Activated CD4-positive, alpha-beta T cell treated with anti-CD3 and anti-CD28 coated beads, Interleukin-2, amount 50 U/mL, for 24 hours (primary cell): ENCODE results near the gene FAM8A1.
A peak's percentile ranks its signal among the peaks of the same experiment; 100 is the strongest.
"Not testable (repeated sequence)": the region's sequence is repeated elsewhere in the genome, so short reads cannot be mapped to it uniquely, and the experiment has no call there.

Source experiments
- DNase-seq, 2 donors: peaks; one replicate each; pipeline ENCODE4 v3.0.0-alpha.2; 2020; ENCODE audit warnings: low read depth in 1 of 2, low spot score in 1 of 2

The FAM8A1 gene, protein sequence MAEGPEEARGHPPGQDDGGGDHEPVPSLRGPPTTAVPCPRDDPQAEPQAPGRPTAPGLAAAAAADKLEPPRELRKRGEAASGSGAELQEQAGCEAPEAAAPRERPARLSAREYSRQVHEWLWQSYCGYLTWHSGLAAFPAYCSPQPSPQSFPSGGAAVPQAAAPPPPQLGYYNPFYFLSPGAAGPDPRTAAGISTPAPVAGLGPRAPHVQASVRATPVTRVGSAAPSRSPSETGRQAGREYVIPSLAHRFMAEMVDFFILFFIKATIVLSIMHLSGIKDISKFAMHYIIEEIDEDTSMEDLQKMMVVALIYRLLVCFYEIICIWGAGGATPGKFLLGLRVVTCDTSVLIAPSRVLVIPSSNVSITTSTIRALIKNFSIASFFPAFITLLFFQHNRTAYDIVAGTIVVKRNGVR

DNA sequence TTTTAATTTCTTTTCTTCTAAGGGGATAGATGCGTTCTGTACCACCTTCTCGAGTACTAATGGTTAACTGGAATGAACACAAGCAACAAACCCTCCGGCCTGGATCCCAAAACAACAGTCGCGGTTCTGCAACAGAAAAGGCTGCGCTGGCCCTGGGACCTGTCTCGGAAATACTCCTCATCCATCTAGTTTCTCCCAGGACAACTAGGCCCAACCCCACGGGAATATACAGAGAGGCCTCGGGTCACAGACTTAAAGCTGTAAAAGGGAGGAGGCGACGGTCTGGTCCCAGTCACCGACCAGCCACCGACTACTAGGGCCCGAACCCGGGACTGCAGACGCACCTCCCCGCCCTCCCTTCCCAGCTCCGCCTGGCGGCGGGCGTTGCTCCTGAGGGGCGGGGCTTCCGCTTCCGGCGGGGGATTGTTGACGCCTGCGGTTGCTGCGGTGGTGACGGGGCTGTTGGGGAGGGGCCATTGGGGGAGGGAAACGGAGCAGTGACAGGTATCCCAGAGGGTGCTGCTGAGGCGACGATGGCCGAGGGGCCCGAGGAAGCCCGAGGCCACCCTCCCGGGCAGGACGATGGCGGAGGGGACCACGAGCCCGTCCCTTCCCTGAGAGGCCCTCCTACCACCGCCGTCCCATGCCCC is at the start of gene FAM8A1:
Gene FAM8A1, plus strand, starts transcription at position 426 of the 650 bp plus-strand sequence. Its CDS starts 108 bp downstream, at position 534.
- peak; percentile 92 to 93 for DNase-seq

DNA sequence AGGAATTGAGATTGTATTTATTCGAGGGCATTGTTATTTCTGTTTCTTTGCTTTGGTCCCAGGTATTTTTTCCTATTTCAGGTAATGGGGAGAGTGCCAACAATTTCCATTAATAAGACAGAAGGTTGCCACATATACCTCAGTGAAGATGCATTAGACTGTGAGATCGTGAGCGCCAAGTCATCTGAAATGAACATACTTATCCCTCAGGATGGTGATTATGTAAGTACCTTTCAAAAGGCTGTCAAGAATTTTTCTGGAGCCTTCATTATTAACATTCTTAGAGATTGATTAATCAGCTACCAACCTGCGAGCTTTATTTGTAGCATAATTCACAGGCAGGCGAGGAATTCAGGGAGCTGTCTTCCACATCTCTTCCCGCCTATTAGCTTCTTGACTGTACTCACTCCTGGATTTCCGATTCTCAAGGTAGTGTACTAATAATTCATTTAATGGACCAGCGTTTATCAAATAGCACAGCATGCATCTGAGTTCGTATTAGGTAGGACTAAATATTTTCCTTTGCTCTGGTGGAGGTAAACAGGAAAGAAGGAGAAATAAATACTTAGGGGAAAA is 48.6 kb upstream of the FAM8A1 start:
- no peak for DNase-seq

DNA sequence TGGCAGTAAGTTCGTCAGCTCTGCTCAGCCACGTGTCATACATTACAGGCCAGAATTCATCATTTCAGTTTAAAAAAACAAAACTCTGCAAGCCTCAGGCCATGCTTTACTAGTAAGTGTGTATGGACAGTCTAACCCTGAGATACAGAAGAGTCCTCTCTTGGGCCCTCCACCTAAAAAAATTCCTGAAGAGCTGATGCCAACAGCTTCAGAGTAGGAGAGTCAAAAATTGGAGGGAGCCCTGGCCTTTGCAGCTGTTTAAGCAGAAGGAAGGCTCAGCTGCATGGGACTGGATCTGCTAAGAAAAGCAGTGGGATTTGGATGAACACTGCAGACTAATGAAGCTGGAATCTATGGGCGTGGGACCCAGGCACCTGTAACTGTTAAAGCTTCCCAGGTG is 47.2 kb upstream of the FAM8A1 start:
- DNase-seq = no peak

DNA sequence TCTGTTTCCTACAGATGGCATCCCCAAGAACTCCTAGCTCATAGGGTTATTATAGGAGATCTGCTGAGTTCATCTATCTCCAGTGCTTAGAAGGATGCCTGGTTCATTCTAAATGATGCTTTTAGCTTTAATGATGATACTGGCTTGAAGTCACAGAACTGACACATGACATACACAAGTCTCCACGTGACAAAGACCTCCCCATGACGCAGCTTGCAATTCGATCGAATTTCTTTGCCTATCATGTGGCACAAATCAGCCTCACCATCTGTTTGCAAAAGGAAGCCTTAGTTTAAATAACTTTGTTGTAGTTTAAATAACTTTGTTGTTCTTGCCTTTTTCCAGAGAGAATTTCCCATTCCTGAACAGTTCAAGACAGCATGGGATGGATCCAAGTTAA is 44.1 kb upstream of the FAM8A1 start:
- DNase-seq = no peak

DNA sequence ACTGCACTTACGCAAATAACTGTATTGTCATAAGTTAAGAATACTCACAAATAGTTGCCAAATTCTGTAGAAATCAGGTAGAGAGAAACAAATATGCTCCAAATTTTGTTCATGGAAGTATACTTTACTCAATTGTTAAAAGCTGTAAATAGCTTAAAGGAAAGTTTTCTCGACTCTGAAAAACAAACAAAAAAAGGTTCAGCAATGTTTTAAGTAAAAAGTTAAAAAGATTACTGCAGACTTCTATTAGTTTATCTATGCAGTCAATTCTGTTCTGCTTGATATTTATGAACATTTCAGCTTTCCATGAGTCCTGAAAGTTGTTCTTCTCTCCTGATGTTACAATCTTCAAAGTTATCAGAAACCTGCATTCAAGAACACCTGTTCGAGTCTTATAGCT is 37.5 kb upstream of the FAM8A1 start:
- DNase-seq = no peak

DNA sequence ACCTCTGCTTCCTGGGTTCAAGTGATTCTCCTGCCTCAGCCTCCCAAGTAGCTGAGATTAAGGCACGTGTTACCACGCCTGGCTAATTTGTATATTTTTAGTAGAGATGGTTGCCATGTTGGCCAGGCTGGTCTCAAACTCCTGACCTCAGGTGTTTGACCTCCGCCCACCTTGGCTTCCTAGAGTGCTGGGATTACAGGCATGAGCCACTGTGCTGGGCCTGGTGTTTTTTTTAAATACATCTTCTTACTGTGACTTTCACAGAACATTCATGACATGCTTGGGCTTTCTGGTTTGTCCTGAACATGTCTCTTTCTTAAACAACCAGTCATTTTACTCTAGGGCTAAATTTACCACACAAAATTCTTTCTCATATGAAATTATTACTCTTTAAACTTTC is 34.7 kb upstream of the FAM8A1 start:
- no peak for DNase-seq

DNA sequence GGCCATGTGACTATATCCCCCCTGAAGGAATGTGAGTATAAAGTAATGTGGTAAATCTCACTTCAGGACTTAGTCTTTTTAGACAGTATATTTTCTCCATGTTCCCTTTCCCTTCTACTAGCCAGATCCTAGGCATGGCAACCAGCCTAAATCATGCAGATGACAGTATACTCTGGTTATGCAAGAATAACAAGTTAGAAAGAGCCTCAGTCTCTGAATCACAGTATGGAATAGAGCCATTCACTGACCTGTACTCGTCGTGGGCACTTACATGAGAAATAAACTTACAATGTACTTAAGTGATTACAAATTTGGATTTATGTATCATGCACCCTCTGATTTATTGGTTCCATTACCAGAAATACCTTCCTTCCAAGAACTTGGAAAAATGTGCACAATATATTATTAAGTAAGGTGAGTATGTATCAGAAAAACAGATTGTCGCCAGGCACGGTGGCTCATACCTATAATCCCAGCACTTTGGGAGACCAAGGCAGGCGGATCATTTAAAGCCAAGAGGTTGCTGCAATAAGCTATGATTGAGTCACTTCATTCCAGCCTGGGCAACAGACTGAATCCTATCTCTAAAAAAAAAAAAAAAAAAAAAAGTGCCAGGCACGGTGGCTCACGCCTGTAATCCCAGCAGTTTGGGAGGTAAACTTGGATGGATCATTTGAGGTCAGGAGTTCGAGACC is 25.1 kb upstream of the FAM8A1 start:
- no peak for DNase-seq

DNA sequence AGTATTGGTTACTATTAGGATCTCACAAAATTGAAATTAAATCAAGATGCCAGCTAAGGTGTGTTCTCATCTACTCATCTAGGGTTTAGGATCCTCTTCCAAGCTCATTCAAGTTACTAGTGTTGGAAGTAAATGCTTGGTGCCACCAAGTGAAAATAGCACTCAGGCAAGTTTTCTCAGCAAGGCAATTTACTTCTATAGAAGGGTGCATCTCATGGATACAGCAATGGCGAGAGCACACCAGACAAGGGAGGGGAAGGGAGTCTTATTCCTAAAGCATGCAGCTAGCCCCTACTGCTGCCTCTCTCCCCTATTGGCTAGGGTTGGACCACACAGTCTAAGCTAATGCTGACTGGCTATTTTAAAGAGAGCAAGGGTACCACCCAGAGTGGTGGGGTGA is 23.0 kb upstream of the FAM8A1 start:
- no peak for DNase-seq

DNA sequence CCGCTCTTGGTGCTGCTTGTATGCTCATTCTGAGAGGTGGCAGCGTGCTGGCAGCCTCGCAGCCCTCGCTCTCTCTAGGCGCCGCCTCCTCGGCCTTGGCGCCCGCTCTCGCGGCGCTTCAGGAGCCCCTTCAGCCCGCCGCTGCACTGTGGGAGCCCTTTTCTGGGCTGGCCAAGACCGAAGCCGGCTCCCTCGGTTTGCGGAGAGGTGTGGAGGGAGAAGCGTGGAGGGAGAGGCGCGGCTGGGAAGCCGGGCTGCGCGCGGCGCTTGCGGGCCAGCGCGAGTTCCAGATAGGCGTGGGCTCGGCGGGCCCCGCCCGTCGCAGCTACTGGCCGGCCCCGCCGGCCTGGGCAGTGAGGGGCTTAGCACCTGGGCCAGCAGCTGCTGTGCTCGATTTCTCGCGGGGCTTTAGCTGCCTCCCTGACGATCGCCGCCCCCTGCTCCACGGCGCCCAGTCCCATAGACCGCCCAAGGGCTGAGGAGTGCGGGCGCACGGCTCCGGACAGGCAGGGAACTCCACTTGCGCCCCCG is 19.5 kb upstream of the FAM8A1 start:
- peak in 1 of 2 donors; percentile 19 for DNase-seq

DNA sequence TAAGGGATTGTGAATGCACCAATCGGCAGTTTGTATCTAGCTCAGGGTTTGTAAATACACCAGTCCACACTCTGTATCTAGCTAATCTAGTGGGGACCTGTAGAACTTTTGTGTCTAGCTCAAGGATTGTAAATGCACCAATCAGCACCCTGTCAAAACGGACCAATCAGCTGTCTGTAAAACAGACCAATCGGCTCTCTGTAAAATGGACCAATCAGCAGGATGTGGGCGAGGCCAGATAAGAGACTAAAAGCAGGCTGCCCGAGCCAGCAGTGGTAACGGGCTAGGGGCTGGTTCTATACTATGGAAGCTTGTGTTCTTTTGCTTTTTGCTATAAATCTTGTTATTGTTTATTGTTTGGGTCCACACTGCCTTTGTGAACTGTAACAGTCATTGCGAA is 18.8 kb upstream of the FAM8A1 start:
- DNase-seq = not testable (repeated sequence)

DNA sequence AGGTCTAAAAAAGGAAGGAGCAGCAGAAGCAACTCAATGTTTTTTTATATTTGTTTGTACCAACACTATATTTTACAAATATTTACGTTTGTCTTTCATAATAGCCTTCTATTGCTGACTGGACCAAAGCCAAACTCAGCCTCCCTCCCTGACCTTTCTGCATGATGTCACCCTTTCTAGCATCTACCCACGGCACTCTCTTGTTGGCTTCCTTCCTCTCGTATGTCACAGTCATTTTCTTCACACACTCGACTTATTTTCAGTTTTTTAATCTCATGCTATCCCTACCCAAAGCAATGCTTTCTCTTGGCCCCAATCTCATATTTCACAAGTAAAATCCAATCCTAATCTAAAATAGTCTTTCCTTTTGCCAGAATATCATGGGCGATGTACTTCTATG is 16.3 kb upstream of the FAM8A1 start:
- DNase-seq = no peak

DNA sequence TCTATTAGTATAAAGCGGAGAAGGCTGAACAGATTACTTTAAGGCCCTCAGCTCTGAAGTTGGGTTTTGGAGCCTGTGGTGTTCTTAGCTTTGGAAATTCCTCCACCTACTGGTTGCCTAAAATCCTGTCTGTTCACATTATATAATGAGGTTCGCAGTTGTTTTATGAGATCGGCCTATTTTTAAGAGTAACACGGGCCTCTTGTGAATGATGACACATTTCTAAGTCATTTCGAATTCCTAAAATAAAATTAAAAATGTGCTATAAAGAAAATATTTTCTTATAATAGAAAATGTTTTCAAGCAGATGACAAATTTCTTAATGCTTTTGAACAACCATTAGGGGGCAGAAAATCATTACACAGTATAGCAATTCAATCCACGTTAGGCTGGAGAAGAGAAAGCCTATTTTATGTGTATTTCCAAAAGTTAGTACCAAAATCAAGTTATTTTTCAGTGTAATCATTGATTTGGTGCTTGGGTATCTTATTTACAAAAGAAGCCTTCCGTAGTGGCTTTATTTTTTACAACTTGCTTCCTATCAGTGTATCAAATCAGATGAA is 15.8 kb upstream of the FAM8A1 start:
- no peak for DNase-seq

DNA sequence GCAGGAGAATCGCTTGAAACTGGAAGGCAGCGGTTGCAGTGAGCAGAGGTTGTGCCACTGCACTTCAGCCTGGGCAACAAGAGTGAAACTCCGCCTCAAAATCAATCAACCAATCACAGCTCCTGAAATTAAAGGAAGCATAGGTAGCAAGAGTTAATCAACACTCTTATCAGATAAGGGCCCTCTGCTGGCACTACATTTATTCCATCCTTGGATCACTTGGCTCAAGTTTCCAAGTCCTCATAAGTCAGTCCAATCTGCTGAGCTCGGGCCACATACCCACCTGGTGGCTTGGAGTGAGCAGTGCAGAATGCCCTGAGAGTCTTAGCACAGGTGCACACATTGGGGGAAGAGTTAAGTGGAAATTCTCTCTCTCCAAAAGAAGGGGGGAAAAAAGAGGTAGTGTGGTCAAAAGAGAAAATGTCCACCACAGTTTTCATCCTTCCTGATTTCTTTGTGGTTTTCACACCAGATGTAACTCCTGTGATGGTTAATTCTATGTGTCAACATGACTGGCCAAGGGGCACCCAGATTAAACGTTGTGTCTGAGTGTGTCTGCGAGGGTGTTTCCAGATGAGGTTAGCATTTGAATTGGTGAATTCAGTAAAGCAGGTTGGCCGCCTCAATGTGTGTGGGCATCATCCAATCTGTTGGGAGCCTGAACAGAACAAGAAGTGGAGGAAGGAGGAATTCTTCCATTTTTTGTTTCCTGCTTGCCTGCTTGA is 14.2 kb upstream of the FAM8A1 start:
- DNase-seq = no peak

DNA sequence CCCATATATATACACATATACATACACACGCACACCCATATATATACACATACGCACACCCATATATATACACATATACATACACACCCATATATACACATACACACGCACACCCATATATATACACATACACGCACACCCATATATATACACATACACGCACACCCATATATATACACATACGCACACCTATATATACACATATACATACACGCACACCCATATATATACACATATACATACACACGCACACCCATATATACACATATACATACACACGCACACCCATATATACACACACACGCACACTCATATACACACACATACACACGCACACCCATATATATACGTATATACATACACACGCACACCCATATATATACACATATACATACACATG is 13.5 kb upstream of the FAM8A1 start:
- DNase-seq = not testable (repeated sequence)

DNA sequence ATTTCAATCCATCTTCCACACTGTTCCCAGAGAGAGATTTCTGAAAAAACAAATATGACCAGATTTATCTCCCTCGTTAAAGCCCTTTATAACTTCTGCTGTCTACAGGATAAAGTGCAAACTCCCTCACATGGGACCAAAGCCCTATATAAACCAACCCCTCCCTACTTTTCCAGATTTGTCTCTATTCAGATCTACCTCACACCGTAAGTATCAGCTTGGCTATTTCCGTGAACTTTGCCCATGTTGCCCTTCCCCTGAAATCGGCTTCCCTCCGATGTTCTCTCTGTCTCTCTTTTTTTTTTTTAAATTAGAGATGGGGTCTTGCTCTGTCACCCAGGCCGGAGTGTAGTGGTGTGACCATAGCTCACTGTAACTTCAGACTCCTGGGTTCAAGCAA is 12.1 kb upstream of the FAM8A1 start:
- no peak for DNase-seq

DNA sequence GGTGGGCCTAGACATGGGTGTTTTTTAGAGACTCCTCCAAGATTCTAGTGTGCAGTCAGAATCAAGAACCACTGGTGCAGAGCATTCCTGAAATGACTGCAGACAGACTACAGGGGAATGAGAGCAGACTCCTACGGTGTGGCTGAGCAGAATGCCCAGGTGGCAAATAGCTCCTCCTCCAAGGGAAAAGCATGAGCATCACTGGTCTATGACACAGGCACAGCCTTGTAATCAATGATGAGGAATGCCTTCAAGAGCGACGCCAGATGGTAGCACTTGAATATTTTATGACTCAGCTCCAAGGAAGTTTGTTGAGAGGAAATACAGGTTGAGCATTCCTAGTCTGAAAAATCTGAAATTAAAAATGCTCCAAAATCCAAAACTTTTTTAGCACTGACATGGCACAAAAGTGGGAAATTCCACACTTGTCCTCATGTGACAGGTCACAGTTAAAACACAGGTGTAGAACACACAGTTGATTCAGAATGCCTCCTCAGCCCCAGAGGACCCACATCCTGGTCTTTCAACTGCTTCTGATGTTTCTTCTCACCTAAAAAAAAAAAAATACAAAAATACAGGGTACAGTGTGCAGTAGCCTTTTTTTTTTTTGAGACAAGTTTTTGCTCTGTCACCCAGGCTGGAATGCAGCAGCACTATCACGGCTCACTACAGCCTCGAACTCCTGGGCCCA is 10.6 kb upstream of the FAM8A1 start:
- no peak for DNase-seq

DNA sequence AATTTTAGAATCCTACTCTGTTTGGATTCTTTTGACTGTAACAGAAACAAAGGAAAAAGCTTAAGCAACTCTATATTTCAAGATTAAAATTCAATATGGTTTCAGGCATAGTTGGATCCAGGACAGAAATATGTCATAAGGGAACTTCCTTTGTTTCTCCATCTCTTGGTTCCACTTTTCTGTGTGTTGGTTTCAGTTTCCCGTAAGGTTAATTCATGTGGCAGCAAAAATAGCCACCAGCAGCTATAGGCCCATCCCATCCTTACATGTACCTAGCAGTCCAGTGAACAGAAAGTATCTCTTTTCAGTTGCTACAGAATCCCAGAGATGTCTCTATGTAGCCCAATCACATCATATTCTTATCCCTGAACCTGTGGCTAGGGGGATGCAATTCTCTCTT is 8.8 kb upstream of the FAM8A1 start:
- DNase-seq = no peak

DNA sequence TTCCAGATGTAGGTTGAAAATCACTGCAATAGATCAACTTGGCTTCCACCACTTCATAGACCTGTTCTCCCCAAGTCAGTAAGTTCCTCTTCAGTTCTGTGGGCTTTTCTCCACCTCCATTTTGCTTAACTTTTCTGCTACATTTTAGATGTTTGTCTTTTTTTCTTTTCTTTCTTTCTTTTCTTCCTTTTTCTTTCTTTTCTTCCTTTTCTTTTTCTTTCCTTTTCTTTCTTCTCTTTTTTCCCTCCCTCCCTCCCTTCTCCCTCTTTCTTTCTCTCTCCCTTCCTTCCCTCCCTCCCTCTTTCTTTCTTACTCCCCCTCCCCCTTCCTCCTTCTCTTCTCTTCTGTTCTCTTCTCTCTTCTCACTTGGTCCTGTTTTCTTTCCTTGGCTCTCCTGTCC is 6.9 kb upstream of the FAM8A1 start:
- no peak for DNase-seq

DNA sequence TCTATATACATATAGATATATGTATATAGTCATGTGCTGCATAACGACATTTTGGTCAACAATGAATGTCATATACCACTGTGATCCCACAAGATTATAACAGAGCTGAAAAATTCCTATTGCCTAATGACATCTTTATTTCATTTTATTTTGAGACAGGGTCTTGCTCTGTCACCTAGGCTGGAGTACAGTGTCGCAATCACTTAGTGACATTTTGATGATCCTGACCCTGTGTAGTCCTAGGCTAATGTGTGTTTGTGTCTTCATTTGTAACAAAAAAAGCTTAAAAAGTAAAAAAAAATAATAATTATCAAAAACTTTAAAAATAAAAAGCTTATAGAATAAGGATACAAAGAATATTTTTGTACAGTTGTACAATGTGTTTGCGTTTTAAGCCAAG is 4.0 kb upstream of the FAM8A1 start:
- no peak for DNase-seq
